Muscle layer of colon (tissue), 2 donors: Measurements from ENCODE around the gene FRMD4A.

Experiments used
- H3K27ac ChIP-seq: one replicate; pipeline ENCODE4 v1.7.0; 2013; ENCODE audit warnings: low read depth, mild to moderate bottlenecking, low read length, moderate library complexity
- H3K27me3 ChIP-seq, 2 donors: one replicate each; pipeline ENCODE4 v1.7.0; 2013; ENCODE audit warnings: low read length in 2 of 2, mild to moderate bottlenecking in 2 of 2; ENCODE audit not compliant: insufficient read depth in 2 of 2, control insufficient read depth in 1 of 2
- H3K36me3 ChIP-seq: one replicate; pipeline ENCODE4 v1.7.0; 2013; ENCODE audit warnings: mild to moderate bottlenecking, low read length; ENCODE audit not compliant: insufficient read depth
- H3K4me1 ChIP-seq: one replicate; pipeline ENCODE4 v1.7.0; 2013; ENCODE audit warnings: mild to moderate bottlenecking, low read length; ENCODE audit not compliant: insufficient read depth
- H3K4me3 ChIP-seq, 2 donors: one replicate each; pipeline ENCODE4 v1.7.0; 2013; ENCODE audit warnings: low read length in 2 of 2, low read depth in 1 of 2, mild to moderate bottlenecking in 1 of 2, moderate library complexity in 1 of 2
- H3K9ac ChIP-seq: one replicate; pipeline ENCODE4 v1.7.0; 2013; ENCODE audit warnings: low read length
- H3K9me3 ChIP-seq: one replicate; pipeline ENCODE4 v1.7.0; 2013; ENCODE audit warnings: mild to moderate bottlenecking, low read length
- donor health status: abdominal sarcoma.
- donor health status: Adenocarcinoma of cecum.

The FRMD4A gene

GRCh38 chr10:13944823-13945222 is 385.9 kb downstream of the FRMD4A start:
- Histone ChIP-seq H3K27me3 (no peaks in the 10 kb centered on the region), H3K9ac (no peak overlapping the region), H3K36me3 (no peaks in the 10 kb centered on the region), H3K4me1 (peaks cover 20% of the 10 kb centered on the region), H3K4me3 (no peak overlapping the region), H3K9me3 (no peaks in the 10 kb centered on the region), H3K27ac (no peak overlapping the region)

DNA sequence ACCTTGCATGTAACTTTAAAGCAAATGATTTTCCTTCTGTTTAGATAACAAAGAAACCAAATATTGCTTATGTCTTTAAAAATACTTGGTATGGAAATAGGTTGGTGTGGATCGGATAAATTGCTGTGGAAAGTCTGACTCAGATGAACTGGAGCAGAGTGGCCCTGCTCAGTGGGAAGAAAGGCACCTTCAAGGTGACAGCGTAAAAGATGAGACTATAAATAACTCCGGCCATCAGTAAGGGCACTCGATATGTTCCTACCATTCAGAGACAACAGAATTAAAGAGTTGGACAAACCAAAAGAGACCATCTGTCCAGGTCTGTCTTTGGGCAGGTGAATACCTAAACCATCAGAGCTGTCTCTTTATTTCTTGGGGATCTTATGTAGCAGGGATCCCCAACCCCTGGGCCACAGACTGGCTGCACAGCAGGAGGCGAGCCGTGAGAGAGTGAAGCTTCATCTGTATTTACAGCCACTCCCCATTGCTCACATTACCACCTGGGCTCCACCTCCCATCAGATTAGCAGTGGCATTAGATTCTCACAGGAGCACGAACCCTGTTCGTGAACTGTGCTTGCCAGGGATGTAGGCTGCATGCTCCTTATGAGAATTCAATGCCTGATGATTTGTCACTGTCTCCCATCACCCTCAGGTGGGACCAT is 386.9 kb downstream of the FRMD4A start:
- no peaks in the 10 kb centered on the region for H3K36me3 ChIP-seq
- H3K4me1 ChIP-seq: peaks cover 20% of the 10 kb centered on the region
- H3K4me3 ChIP-seq: no peak overlapping the region
- no peak overlapping the region for H3K9ac ChIP-seq
- no peaks in the 10 kb centered on the region for H3K27me3 ChIP-seq
- no peak overlapping the region for H3K27ac ChIP-seq
- no peaks in the 10 kb centered on the region for H3K9me3 ChIP-seq

- no peak overlapping the region for H3K27ac ChIP-seq
- H3K4me3 ChIP-seq: no peak overlapping the region
- no peaks in the 10 kb centered on the region for H3K36me3 ChIP-seq
- H3K9ac ChIP-seq: no peak overlapping the region
- H3K9me3 ChIP-seq: no peaks in the 10 kb centered on the region
- peaks cover 20% of the 10 kb centered on the region for H3K4me1 ChIP-seq
- no peaks in the 10 kb centered on the region for H3K27me3 ChIP-seq
Observed at GRCh38 chr10:13942035-13942434, 388.7 kb downstream of the FRMD4A start.

DNA sequence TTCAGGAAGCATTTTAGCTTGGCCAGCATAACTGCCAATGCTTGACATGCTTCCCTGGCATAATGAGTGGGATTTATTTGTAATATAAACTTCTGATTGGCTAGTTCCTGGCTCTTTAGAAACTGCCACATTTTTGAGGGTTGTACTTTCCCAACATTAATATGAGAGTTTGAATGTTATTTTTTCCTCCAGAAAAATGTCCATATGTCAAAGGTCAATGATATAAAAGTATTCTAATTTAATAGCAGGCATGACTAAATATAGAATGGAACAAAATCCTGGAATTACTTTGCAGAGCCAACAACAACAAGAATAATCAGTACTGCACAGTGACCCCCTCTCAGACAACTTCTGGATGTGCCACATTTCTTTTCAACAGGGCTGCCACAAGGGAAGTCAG is 391.3 kb downstream of the FRMD4A start:
- Histone ChIP-seq H3K4me1 (no peaks in the 10 kb centered on the region), H3K27ac (no peak overlapping the region), H3K9me3 (no peaks in the 10 kb centered on the region), H3K27me3 (no peaks in the 10 kb centered on the region), H3K4me3 (no peak overlapping the region), H3K36me3 (no peaks in the 10 kb centered on the region), H3K9ac (no peak overlapping the region)

- Histone ChIP-seq H3K4me1 (no peaks in the 10 kb centered on the region), H3K27ac (no peak overlapping the region), H3K9ac (no peak overlapping the region)
Observed at GRCh38 chr10:13938950-13939349, 391.8 kb downstream of the FRMD4A start.

GRCh38 chr10:13936826-13937225 is 393.9 kb downstream of the FRMD4A start:
- no peak overlapping the region for H3K9ac ChIP-seq
- no peaks in the 10 kb centered on the region for H3K27me3 ChIP-seq
- H3K4me1 ChIP-seq: no peaks in the 10 kb centered on the region
- no peak overlapping the region for H3K4me3 ChIP-seq
- no peak overlapping the region for H3K27ac ChIP-seq
- H3K36me3 ChIP-seq: no peaks in the 10 kb centered on the region
- no peaks in the 10 kb centered on the region for H3K9me3 ChIP-seq

More at GRCh38 chr10:13938950-13939349, 391.8 kb downstream of the FRMD4A start:
- Histone ChIP-seq H3K9me3 (no peaks in the 10 kb centered on the region), H3K36me3 (no peaks in the 10 kb centered on the region), H3K4me3 (no peak overlapping the region), H3K27me3 (no peaks in the 10 kb centered on the region)

GRCh38 chr10:13930120-13930519 is 400.6 kb downstream of the FRMD4A start:
- H3K9ac ChIP-seq: no peak overlapping the region
- H3K9me3 ChIP-seq: no peaks in the 10 kb centered on the region
- no peaks in the 10 kb centered on the region for H3K36me3 ChIP-seq
- no peaks in the 10 kb centered on the region for H3K27me3 ChIP-seq
- H3K4me3 ChIP-seq: no peak overlapping the region
- no peak overlapping the region for H3K27ac ChIP-seq
- peaks cover 8% of the 10 kb centered on the region for H3K4me1 ChIP-seq

DNA sequence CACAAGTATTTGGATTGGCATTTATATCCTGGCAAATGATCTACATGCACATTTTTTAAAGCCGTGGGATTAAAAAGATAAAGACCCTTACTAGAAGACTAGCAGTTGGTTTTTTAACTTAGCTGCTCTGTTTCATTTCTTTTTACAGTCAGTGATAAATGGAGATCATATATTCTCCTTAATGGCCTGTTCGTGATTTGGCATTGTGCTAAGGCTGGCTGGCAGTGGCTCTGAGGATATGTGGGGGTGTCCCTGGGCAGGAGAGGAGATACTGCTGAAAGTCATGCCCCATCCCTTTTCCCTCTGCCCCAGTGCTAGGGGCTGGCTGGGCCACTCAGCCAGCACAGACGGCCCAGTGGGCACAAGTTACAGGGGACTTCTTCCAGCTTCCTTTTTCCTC is 402.3 kb downstream of the FRMD4A start:
- Histone ChIP-seq H3K4me3 (no peak overlapping the region), H3K27me3 (no peaks in the 10 kb centered on the region), H3K4me1 (peaks cover 8% of the 10 kb centered on the region), H3K9me3 (no peaks in the 10 kb centered on the region), H3K9ac (no peak overlapping the region), H3K27ac (no peak overlapping the region), H3K36me3 (no peaks in the 10 kb centered on the region)

GRCh38 chr10:13925971-13926780 is 404.5 kb downstream of the FRMD4A start:
- H3K4me1 ChIP-seq: peaks cover 8% of the 10 kb centered on the region
- no peaks in the 10 kb centered on the region for H3K27me3 ChIP-seq
- H3K9ac ChIP-seq: no peak overlapping the region
- no peaks in the 10 kb centered on the region for H3K36me3 ChIP-seq
- no peaks in the 10 kb centered on the region for H3K9me3 ChIP-seq
- no peak overlapping the region for H3K27ac ChIP-seq
- H3K4me3 ChIP-seq: no peak overlapping the region

- Histone ChIP-seq H3K9me3 (no peaks in the 10 kb centered on the region), H3K27ac (no peak overlapping the region), H3K4me1 (peaks cover 8% of the 10 kb centered on the region), H3K27me3 (no peaks in the 10 kb centered on the region), H3K9ac (no peak overlapping the region), H3K36me3 (no peaks in the 10 kb centered on the region), H3K4me3 (no peak overlapping the region)
Observed at GRCh38 chr10:13924040-13924725, 406.5 kb downstream of the FRMD4A start.

GRCh38 chr10:13922586-13922985 is 408.1 kb downstream of the FRMD4A start:
- Histone ChIP-seq H3K4me1 (no peaks in the 10 kb centered on the region), H3K27me3 (no peaks in the 10 kb centered on the region), H3K4me3 (no peak overlapping the region), H3K27ac (no peak overlapping the region), H3K9me3 (no peaks in the 10 kb centered on the region), H3K36me3 (no peaks in the 10 kb centered on the region), H3K9ac (no peak overlapping the region)
